HCT116 (cell line): Measurements from ENCODE around the gene YOD1. TPM values are rescaled to one million over a fixed set of nuclear protein-coding genes. Genes with fewer than 3 reads are reported as not detected.

Experiments used
- ATAC-seq: fragments of 200-7000 bp; cut with Tn5 transposase; 2 replicates; pipeline ENCODE4 v1.9.1; 2020; ENCODE audit warnings: mild to moderate bottlenecking, moderate library complexity
- BruUV-seq: library from RNA; stranded (reverse); fragments of 400-500 nt; replicated peaks from 2 replicates; lab custom pipeline; 2021; lab: Mats Ljungman, UMichigan
- CTCF ChIA-PET: fragments of 300-600 bp; sonication (Branson Sonifier 250); formaldehyde crosslinking; loops from one replicate; lab custom pipeline; 2021; ENCODE audit warnings: antibody characterized with exemption; lab: Charles Lee
- POLR2A ChIA-PET: fragments of 300-600, 350-600 bp; sonication (Branson Sonifier 250); formaldehyde crosslinking; loops from one replicate; lab custom pipeline; 2021; ENCODE audit warnings: antibody characterized with exemption; lab: Charles Lee
- RAD21 ChIA-PET, 2 experiments: fragments of 300-600 bp; sonication (Branson Sonifier 250); formaldehyde crosslinking; loops; one replicate each; lab custom pipeline; 2023; ENCODE audit warnings: low total read pairs in 2 of 2; ENCODE audit not compliant: uncharacterized antibody in 2 of 2, unreplicated experiment in 2 of 2, low non-redundant PET in 1 of 2; lab: Charles Lee
- DNase-seq: peaks from one replicate; pipeline ENCODE4 v3.0.0-alpha.2; 2010; ENCODE audit warnings: low read depth, low spot score
- H2AFZ ChIP-seq: fragments of 200-600 bp; shearing (Covaris generic), sonication (generic); 2 replicates; pipeline ENCODE4 v1.6.1; 2017; ENCODE audit warnings: low read depth, mixed run types, mixed read lengths, antibody characterized with exemption, low read length; ENCODE audit not compliant: poor library complexity, severe bottlenecking
- H3K27ac ChIP-seq: 2 replicates; pipeline ENCODE4 v1.5.1; 2012; ENCODE audit warnings: low read depth, low read length
- H3K27me3 ChIP-seq: fragments of 200-600 bp; sonication (generic); 2 replicates; pipeline ENCODE4 v1.6.1; 2016; ENCODE audit warnings: mixed run types, low read length, mixed read lengths; ENCODE audit not compliant: insufficient read depth
- H3K36me3 ChIP-seq, 2 experiments: fragments of 200-500 bp in 1 of 2; fragments of 200-600 bp in 1 of 2; sonication (Bioruptor generic) in 1 of 2; sonication (generic) in 1 of 2; 2 replicates each; pipeline versions ENCODE4 v1.5.1 to v1.6.1; 2014 to 2016; ENCODE audit warnings: low read length in 2 of 2, inconsistent platforms in 1 of 2, mixed read lengths in 1 of 2, mixed run types in 1 of 2; ENCODE audit not compliant: insufficient read depth in 2 of 2, control insufficient read depth in 1 of 2
- H3K4me1 ChIP-seq, 2 experiments: fragments of 200-600 bp in 1 of 2; sonication (generic) in 1 of 2; 2 replicates each; pipeline versions ENCODE4 v1.5.1 to v1.6.1; 2012 to 2017; ENCODE audit warnings: low read length in 2 of 2, inconsistent platforms in 1 of 2, mild to moderate bottlenecking in 1 of 2, mixed read lengths in 1 of 2, mixed run types in 1 of 2, moderate library complexity in 1 of 2; ENCODE audit not compliant: insufficient read depth in 2 of 2, control insufficient read depth in 1 of 2
- H3K4me2 ChIP-seq: fragments of 200-600 bp; sonication (generic); 2 replicates; pipeline ENCODE4 v1.6.1; 2017; ENCODE audit warnings: mixed run types, low read length, mixed read lengths
- H3K4me3 ChIP-seq, 2 experiments: fragments of 200-600 bp in 1 of 2; sonication (generic) in 1 of 2; replicated peaks in 1 of 2; 2 replicates each; pipeline ENCODE4 v1.5.1; 2011 to 2016; ENCODE audit warnings: low read length in 2 of 2, control low read depth in 1 of 2, low read depth in 1 of 2, mild to moderate bottlenecking in 1 of 2, mixed read lengths in 1 of 2, mixed run types in 1 of 2
- H3K79me2 ChIP-seq: fragments of 200-600 bp; sonication (generic); 2 replicates; pipeline ENCODE4 v1.6.1; 2017; ENCODE audit warnings: mild to moderate bottlenecking, mixed run types, low read length, moderate library complexity, mixed read lengths; ENCODE audit not compliant: insufficient read depth
- H3K9ac ChIP-seq: fragments of 200-600 bp; sonication (generic); 2 replicates; pipeline ENCODE4 v1.6.1; 2016; ENCODE audit warnings: low read length, mixed read lengths
- H3K9me2 ChIP-seq: fragments of 200-600 bp; sonication (generic), shearing (Covaris generic); 2 replicates; pipeline ENCODE4 v1.6.1; 2017; ENCODE audit warnings: mixed run types, mild to moderate bottlenecking, moderate library complexity; ENCODE audit not compliant: insufficient read depth
- H3K9me3 ChIP-seq, 2 experiments: fragments of 200-500 bp in 1 of 2; fragments of 200-600 bp in 1 of 2; sonication (Bioruptor generic) in 1 of 2; sonication (generic) in 1 of 2; 2 replicates each; pipeline ENCODE4 v1.6.1; 2014 to 2017; ENCODE audit warnings: low read length in 2 of 2, mixed read lengths in 2 of 2, inconsistent platforms in 1 of 2, low read depth in 1 of 2, mild to moderate bottlenecking in 1 of 2, mixed run types in 1 of 2, moderate library complexity in 1 of 2; ENCODE audit not compliant: control insufficient read depth in 1 of 2, insufficient read depth in 1 of 2
- H4K20me1 ChIP-seq: fragments of 200-600 bp; sonication (generic), shearing (Covaris generic); 2 replicates; pipeline ENCODE4 v1.6.1; 2017; ENCODE audit warnings: mixed run types, mild to moderate bottlenecking, moderate library complexity; ENCODE audit not compliant: insufficient read depth
- YY1 ChIP-seq: IDR thresholded peaks from 2 replicates; pipeline ENCODE4 v1.6.1; 2011; ENCODE audit warnings: low read length, low read depth, moderate library complexity, mild to moderate bottlenecking; ENCODE audit not compliant: insufficient replicate concordance; ENCODE audit errors: extremely low read depth
- ZFX ChIP-seq: fragments of 450-650 bp; IDR thresholded peaks from 2 replicates; pipeline ENCODE4 v1.6.1; 2017
- ZNF274 ChIP-seq: fragments of 200-500 bp; sonication (Bioruptor generic); IDR thresholded peaks from 2 replicates; pipeline ENCODE4 v1.6.1; 2014; ENCODE audit warnings: mild to moderate bottlenecking, low read depth, low read length, inconsistent platforms
- intact Hi-C: fragments of 100-400 bp; cut with micrococcal nuclease; formaldehyde crosslinking; loops from 2 replicates; pipeline ENCODE4 v1.10.0; 2022
- total RNA-seq: library from RNA; stranded (reverse); gene quantifications from one replicate; pipeline ENCODE4 v1.2.1, GENCODE V29; 2021; ENCODE audit not compliant: unreplicated experiment

YOD1 gene
- total RNA-seq, 1 experiment from 2014 or later, result 13.6 TPM

DNA sequence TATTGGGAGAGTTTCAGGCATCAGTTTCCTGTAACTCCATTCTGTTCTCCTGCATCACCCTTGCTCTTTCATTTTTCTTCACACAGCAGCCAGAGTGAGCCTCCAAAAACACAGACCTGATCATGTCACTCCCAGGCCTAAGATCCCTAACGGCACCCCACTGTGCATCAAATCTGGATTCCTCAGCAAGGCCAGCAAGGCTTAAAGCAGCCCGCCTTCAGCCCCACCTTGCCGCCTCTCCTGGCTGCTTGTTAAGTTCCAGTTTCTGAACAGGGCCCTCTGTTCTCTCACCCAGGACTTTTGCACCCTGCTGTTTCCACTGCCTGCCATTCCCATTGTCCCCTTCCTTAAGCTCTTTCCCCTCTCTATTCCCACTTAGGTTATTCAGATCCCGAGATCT is 47.8 kb downstream of the YOD1 start:
- Histone ChIP-seq H3K36me3 (no peaks in the 10 kb centered on the region), H3K9ac (no peak overlapping the region), H3K4me3 (no peak overlapping the region), H2AFZ (no peak overlapping the region), H3K9me3 (no peaks in the 10 kb centered on the region; a peak in 1 of 4 replicates), H3K9me2 (no peaks in the 10 kb centered on the region), H3K79me2 (no peaks in the 10 kb centered on the region), H3K27ac (no peak overlapping the region), H4K20me1 (no peaks in the 10 kb centered on the region), H3K27me3 (no peaks in the 10 kb centered on the region), H3K4me1 (peaks cover 27 to 56% of the 10 kb centered on the region in 2 experiments), H3K4me2 (peak overlapping the region; percentile 37)
- intact Hi-C loops, result no loop called here
- DNase-seq, result no peak
- CTCF ChIA-PET, result interaction anchor here (1.3 kb wide), 1 partner anchor 44 kb away, joined by 3 read pairs; no protein-coding TSS in a partner anchor
- RAD21 ChIA-PET, result no interaction called here
- no peak for TF ChIP-seq ZNF274
- no TSS peak for BruUV-seq
- POLR2A ChIA-PET, result no interaction called here
- ATAC-seq, result no peak

- H3K4me3 ChIP-seq, result no peak overlapping the region
- intact Hi-C loops, result no loop called here
- POLR2A ChIA-PET, result no interaction called here
- no peak overlapping the region for H3K9ac ChIP-seq
- RAD21 ChIA-PET, result no interaction called here
- H4K20me1 ChIP-seq, result no peaks in the 10 kb centered on the region
- H2AFZ ChIP-seq, result no peak overlapping the region
- no peaks in the 10 kb centered on the region for H3K9me2 ChIP-seq
- TF ChIP-seq ZFX (no peak), YY1 (no peak)
- peaks cover 23 to 51% of the 10 kb centered on the region in 2 experiments for H3K4me1 ChIP-seq
- no peak for DNase-seq
- peak; percentile 25 for ATAC-seq
- peak overlapping the region; percentile 37 for H3K4me2 ChIP-seq
- CTCF ChIA-PET, result no interaction called here
- no peaks in the 10 kb centered on the region for H3K27me3 ChIP-seq
- no TSS peak for BruUV-seq
- H3K36me3 ChIP-seq, result no peaks in the 10 kb centered on the region
- no peaks in the 10 kb centered on the region for H3K9me3 ChIP-seq
- no peaks in the 10 kb centered on the region for H3K79me2 ChIP-seq
- no peak overlapping the region for H3K27ac ChIP-seq
Observed at GRCh38 chr1:207002724-207003146, 48.3 kb downstream of the YOD1 start.
